GM23248 (cell line): Measurements from ENCODE around the gene APBA2.

Experiments used
- EZH2 ChIP-seq: fragments of 200-600 bp; sonication (generic); IDR thresholded peaks from 2 replicates; pipeline ENCODE4 v1.6.1; 2018; ENCODE audit warnings: antibody characterized with exemption, mild to moderate bottlenecking; ENCODE audit not compliant: insufficient read depth, poor library complexity, severe bottlenecking
- EZH2phosphoT487 ChIP-seq: fragments of 200-600 bp; sonication (generic); IDR thresholded peaks from 2 replicates; pipeline ENCODE4 v1.6.1; 2018; ENCODE audit warnings: antibody characterized with exemption, moderate library complexity, mild to moderate bottlenecking, low read depth; ENCODE audit not compliant: insufficient read depth

- TF ChIP-seq EZH2phosphoT487 (no peak), EZH2 (no peak)
These were observed 48.9 kb downstream of the APBA2 start for GRCh38 chr15:28934645-28935044.
